Measurements from ENCODE around the gene PAX1. TPM values are rescaled to one million over a fixed set of nuclear protein-coding genes. Genes with fewer than 3 reads are reported as not detected.

Gene PAX1
- total and polyA plus RNA-seq, 9 of the 15 experiments (the other 6 are each of a cell fraction or from before 2014, with no cell fraction given): not detected

DNA sequence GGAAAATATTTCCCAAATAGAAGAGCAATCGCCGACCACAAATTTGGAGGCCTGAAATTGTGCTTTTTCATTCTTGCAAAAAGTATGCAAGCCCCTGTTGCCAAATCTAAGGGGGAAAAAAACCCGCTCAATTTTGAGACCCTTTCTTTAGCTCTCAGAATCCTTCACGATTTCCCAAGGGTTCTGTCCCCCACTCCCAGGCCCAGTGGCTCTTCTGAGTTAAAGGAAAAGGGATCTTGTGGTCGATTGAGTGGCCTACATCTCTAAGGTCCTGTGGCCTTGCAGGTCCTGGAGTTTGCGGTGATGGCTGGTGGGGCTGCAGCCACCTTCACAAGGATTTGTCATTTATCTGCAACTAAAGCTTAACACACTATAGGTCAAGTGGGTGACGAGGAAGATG lies 1.8 kb downstream of the PAX1 start (continued):
- no peak for TF ChIP-seq CUX1 (CRISPR knock-in tag; IDR thresholded peaks at IDR 0.05)
- TF ChIP-seq HOXB6 (CRISPR knock-in tag; IDR thresholded peaks at IDR 0.05; ENCODE audit: borderline replicate concordance): no peak
- TF ChIP-seq TARDBP (IDR thresholded peaks at IDR 0.05): no peak

DNA sequence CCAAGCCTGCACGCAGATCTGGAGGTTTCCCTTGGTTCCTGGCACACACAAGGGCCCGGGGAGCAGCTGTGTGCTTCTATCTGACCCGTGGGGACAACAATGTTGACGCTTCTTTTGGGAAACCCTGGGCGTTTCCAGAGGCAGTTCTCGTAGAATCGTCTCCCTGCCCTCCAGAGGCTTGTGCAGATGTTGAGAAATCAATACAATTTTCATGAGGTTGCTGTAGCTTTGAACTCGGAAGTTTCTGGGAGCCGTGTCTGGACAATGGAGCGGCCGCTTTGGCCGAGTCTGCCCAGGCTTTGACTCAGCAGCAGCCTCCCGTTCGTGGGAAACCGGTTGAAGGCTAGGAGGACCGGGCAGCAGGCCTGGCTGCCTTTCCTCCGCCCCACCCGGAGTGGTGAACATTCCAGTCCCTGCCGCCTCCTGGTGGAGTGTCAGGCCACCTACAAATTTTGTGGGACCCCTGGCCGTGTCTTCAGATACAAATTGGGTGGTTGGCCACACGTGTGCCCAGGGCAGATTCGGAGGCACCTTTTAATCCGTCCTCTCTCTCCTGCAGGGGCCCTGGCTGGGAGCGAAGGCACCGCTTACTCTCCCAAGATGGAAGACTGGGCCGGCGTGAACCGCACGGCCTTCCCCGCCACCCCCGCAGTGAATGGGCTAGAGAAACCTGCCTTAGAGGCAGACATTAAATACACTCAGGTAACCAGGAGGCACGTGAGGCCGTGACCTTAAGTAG lies 2.7 kb downstream of the PAX1 start:
- Histone ChIP-seq H3K4me3 (no peak overlapping the region), H3K27me3 (ENCODE audit: control insufficient read depth in 2 of 2, insufficient read depth in 2 of 2, low read length in 2 of 2) (peaks cover 0 to 27% of the 10 kb centered on the region in 2 experiments; a peak in 2 of 5 replicates), H4K20me1 (replicated peaks; ENCODE audit: control insufficient read depth, insufficient read depth, low read length) (no peaks in the 10 kb centered on the region), H3K27ac (ENCODE audit: extremely low read depth, low read depth, low read length) (no peak overlapping the region), H3K9me3 (replicated peaks; ENCODE audit: control insufficient read depth, insufficient read depth, low read depth, low read length) (no peaks in the 10 kb centered on the region), H3K4me2 (ENCODE audit: insufficient read depth, low read length) (no peak overlapping the region), H2AFZ (ENCODE audit: low read depth, low read length) (no peak overlapping the region), H3K9ac (ENCODE audit: insufficient read depth in 1 of 2, low read depth in 2 of 2, low read length in 2 of 2) (no peak overlapping the region), H3K9me1 (ENCODE audit: control insufficient read depth, insufficient read depth, low read length) (no peaks in the 10 kb centered on the region), H3K79me2 (ENCODE audit: control insufficient read depth, insufficient read depth, low read length) (no peaks in the 10 kb centered on the region), H3K4me1 (replicated peaks in 1 of 2; ENCODE audit: control insufficient read depth in 2 of 2, insufficient read depth in 2 of 2, low read length in 2 of 2) (peaks cover 0 to 1% of the 10 kb centered on the region in 2 experiments; a peak in 1 of 5 replicates), H3K36me3 (ENCODE audit: control insufficient read depth, insufficient read depth, low read length) (no peaks in the 10 kb centered on the region)
- intact Hi-C loops (cut with micrococcal nuclease): no loop called here
- in situ Hi-C loops (cut with MboI): no loop called here
- 2% methylated on average over 24 of the region's 33 CpGs for WGBS (ENCODE audit: insufficient coverage, low coverage, missing lambda C conversion rate)
- CTCF ChIA-PET (ENCODE audit: low intra/inter-chr PET ratio): no interaction called here
- no peak for DNase-seq (ENCODE audit: extremely low read depth in 1 of 4, low spot score in 3 of 4)
- POLR2A ChIA-PET: interaction anchor here (0.7 kb wide), 1 partner anchor 13 kb away, joined by 3 read pairs; no protein-coding TSS in a partner anchor
- FAIRE-seq: no peak
- BruUV-seq (replicated peaks): no TSS peak
- ATAC-seq: no peak; the same call in 2 of the 3 replicates
- TF ChIP-seq ZNF282 (CRISPR knock-in tag; IDR thresholded peaks at IDR 0.05) (no peak), POLR2H (tag; IDR thresholded peaks at IDR 0.05; ENCODE audit: low read depth) (no peak), PHF21A (IDR thresholded peaks at IDR 0.05; ENCODE audit: borderline replicate concordance, low read depth) (no peak), ZKSCAN1 (IDR thresholded peaks at IDR 0.05; ENCODE audit: low read depth, low read length) (no peak)
- TF ChIP-seq, protein P1, sequence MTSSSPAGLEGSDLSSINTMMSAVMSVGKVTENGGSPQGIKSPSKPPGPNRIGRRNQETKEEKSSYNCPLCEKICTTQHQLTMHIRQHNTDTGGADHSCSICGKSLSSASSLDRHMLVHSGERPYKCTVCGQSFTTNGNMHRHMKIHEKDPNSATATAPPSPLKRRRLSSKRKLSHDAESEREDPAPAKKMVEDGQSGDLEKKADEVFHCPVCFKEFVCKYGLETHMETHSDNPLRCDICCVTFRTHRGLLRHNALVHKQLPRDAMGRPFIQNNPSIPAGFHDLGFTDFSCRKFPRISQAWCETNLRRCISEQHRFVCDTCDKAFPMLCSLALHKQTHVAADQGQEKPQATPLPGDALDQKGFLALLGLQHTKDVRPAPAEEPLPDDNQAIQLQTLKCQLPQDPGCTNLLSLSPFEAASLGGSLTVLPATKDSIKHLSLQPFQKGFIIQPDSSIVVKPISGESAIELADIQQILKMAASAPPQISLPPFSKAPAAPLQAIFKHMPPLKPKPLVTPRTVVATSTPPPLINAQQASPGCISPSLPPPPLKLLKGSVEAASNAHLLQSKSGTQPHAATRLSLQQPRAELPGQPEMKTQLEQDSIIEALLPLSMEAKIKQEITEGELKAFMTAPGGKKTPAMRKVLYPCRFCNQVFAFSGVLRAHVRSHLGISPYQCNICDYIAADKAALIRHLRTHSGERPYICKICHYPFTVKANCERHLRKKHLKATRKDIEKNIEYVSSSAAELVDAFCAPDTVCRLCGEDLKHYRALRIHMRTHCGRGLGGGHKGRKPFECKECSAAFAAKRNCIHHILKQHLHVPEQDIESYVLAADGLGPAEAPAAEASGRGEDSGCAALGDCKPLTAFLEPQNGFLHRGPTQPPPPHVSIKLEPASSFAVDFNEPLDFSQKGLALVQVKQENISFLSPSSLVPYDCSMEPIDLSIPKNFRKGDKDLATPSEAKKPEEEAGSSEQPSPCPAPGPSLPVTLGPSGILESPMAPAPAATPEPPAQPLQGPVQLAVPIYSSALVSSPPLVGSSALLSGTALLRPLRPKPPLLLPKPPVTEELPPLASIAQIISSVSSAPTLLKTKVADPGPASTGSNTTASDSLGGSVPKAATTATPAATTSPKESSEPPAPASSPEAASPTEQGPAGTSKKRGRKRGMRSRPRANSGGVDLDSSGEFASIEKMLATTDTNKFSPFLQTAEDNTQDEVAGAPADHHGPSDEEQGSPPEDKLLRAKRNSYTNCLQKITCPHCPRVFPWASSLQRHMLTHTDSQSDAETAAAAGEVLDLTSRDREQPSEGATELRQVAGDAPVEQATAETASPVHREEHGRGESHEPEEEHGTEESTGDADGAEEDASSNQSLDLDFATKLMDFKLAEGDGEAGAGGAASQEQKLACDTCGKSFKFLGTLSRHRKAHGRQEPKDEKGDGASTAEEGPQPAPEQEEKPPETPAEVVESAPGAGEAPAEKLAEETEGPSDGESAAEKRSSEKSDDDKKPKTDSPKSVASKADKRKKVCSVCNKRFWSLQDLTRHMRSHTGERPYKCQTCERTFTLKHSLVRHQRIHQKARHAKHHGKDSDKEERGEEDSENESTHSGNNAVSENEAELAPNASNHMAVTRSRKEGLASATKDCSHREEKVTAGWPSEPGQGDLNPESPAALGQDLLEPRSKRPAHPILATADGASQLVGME (CRISPR knock-in tag; IDR thresholded peaks at IDR 0.05): no peak
